BLaER1 treated with 17β-estradiol and CSF1 and Interleukin-3, amounts not matched to agents 10 nM and 100 nM (cell line): ENCODE data around the gene KCNQ1OT1.

ENCODE experiments used
- H3K27ac ChIP-seq, 11 experiments: shearing (Covaris generic); formaldehyde crosslinking; 2 replicates each; pipeline ENCODE4 v1.8.1; 2022
- H3K27me3 ChIP-seq, 11 experiments: shearing (Covaris generic); formaldehyde crosslinking; 2 replicates each; pipeline ENCODE4 v1.8.1; 2022
- H3K36me3 ChIP-seq, 11 experiments: shearing (Covaris generic); formaldehyde crosslinking; 2 replicates each; pipeline ENCODE4 v1.8.1; 2022
- H3K4me1 ChIP-seq, 10 experiments: shearing (Covaris generic); formaldehyde crosslinking; 2 replicates each; pipeline ENCODE4 v1.8.1; 2022
- H3K4me2 ChIP-seq, 11 experiments: shearing (Covaris generic); formaldehyde crosslinking; 2 replicates each; pipeline ENCODE4 v1.8.1; 2022
- H3K4me3 ChIP-seq, 10 experiments: shearing (Covaris generic); formaldehyde crosslinking; 2 replicates each; pipeline ENCODE4 v1.8.1; 2022
- H3K9ac ChIP-seq, 11 experiments: shearing (Covaris generic); formaldehyde crosslinking; 2 replicates each; pipeline ENCODE4 v1.8.1; 2022
- H3K9me3 ChIP-seq, 11 experiments: shearing (Covaris generic); formaldehyde crosslinking; replicated peaks in 1 of 11; 2 replicates each; pipeline ENCODE4 v1.8.1; 2022
- H4K20me1 ChIP-seq, 11 experiments: shearing (Covaris generic); formaldehyde crosslinking; 2 replicates each; pipeline ENCODE4 v1.8.1; 2022
- Cebpa-rat ChIP-seq, 11 experiments: shearing (Covaris generic); IDR thresholded peaks; 2 replicates each; pipeline ENCODE4 v1.8.1; 2022

Gene KCNQ1OT1

GRCh38 chr11:2717561-2718325, 17.9 kb upstream of the KCNQ1OT1 start:
- Histone ChIP-seq H3K4me3 (no peak overlapping the region), H3K36me3 (no peaks in the 10 kb centered on the region), H3K9ac (peak overlapping the region in 1 of 11 experiments; percentile 18; a peak in 1 of 22 replicates), H3K4me1 (peaks cover 0 to 67% (median 51%) of the 10 kb centered on the region in 10 experiments; a peak in 17 of 20 replicates), H3K27me3 (no peaks in the 10 kb centered on the region), H3K27ac (no peak overlapping the region), H4K20me1 (no peaks in the 10 kb centered on the region), H3K9me3 (no peaks in the 10 kb centered on the region), H3K4me2 (peak overlapping the region in 7 of 11 experiments; percentile 15 to 61 (median 37); a peak in 11 of 22 replicates)
- TF ChIP-seq Cebpa-rat (IDR thresholded peaks at IDR 0.05): no peak

GRCh38 chr11:2716376-2717095, 16.7 kb upstream of the KCNQ1OT1 start:
- H3K27ac ChIP-seq: no peak overlapping the region
- H4K20me1 ChIP-seq: no peaks in the 10 kb centered on the region
- H3K9ac ChIP-seq: no peak overlapping the region
- no peak overlapping the region for H3K4me3 ChIP-seq
- no peak for TF ChIP-seq Cebpa-rat (IDR thresholded peaks at IDR 0.05)
- no peaks in the 10 kb centered on the region for H3K27me3 ChIP-seq
- no peaks in the 10 kb centered on the region for H3K36me3 ChIP-seq
- H3K4me1 ChIP-seq: peaks cover 0 to 55% (median 39%) of the 10 kb centered on the region in 10 experiments; a peak in 14 of 20 replicates
- H3K9me3 ChIP-seq: peaks cover 0 to 5% (median 0%) of the 10 kb centered on the region in 11 experiments; a peak in 4 of 22 replicates
- H3K4me2 ChIP-seq: no peak overlapping the region

GRCh38 chr11:2715716-2716350, 16.0 kb upstream of the KCNQ1OT1 start:
- H3K4me3 ChIP-seq: no peak overlapping the region
- no peaks in the 10 kb centered on the region for H4K20me1 ChIP-seq
- no peak for TF ChIP-seq Cebpa-rat (IDR thresholded peaks at IDR 0.05)
- no peak overlapping the region for H3K27ac ChIP-seq
- H3K36me3 ChIP-seq: no peaks in the 10 kb centered on the region
- H3K9ac ChIP-seq: no peak overlapping the region
- H3K4me2 ChIP-seq: 0 out of 22 replicates have a peak overlapping the region, but pooled peaks of 1 of the 11 experiments have one; percentile 76
- no peaks in the 10 kb centered on the region for H3K27me3 ChIP-seq
- peaks cover 0 to 54% (median 38%) of the 10 kb centered on the region in 10 experiments; a peak in 14 of 20 replicates for H3K4me1 ChIP-seq
- H3K9me3 ChIP-seq: peaks cover 2 to 12% (median 6%) of the 10 kb centered on the region in 11 experiments; a peak in 16 of 22 replicates

- Histone ChIP-seq H3K4me3 (no peak overlapping the region), H3K27ac (no peak overlapping the region), H3K4me2 (peak overlapping the region in 8 of 11 experiments; percentile 38 to 76 (median 64); a peak in 13 of 22 replicates), H3K4me1 (peaks cover 0 to 54% (median 38%) of the 10 kb centered on the region in 10 experiments; a peak in 14 of 20 replicates), H4K20me1 (no peaks in the 10 kb centered on the region), H3K9me3 (peaks cover 9 to 18% (median 11%) of the 10 kb centered on the region in 11 experiments; a peak in 17 of 22 replicates), H3K27me3 (no peaks in the 10 kb centered on the region), H3K36me3 (no peaks in the 10 kb centered on the region), H3K9ac (no peak overlapping the region)
- no peak for TF ChIP-seq Cebpa-rat (IDR thresholded peaks at IDR 0.05)
Measured at GRCh38 chr11:2714871-2715270, 15.1 kb upstream of the KCNQ1OT1 start.

- Histone ChIP-seq H3K27ac (no peak overlapping the region), H3K4me3 (no peak overlapping the region), H3K4me2 (peak overlapping the region in 9 of 11 experiments; percentile 9 to 76 (median 62); a peak in 16 of 22 replicates), H3K27me3 (no peaks in the 10 kb centered on the region), H3K4me1 (peaks cover 0 to 50% (median 37%) of the 10 kb centered on the region in 10 experiments; a peak in 16 of 20 replicates), H3K9me3 (peaks cover 9 to 18% (median 11%) of the 10 kb centered on the region in 11 experiments; a peak in 18 of 22 replicates), H3K36me3 (no peaks in the 10 kb centered on the region), H4K20me1 (no peaks in the 10 kb centered on the region), H3K9ac (0 out of 22 replicates have a peak overlapping the region, but pooled peaks of 1 of the 11 experiments have one; percentile 13)
- no peak for TF ChIP-seq Cebpa-rat (IDR thresholded peaks at IDR 0.05)
Measured at GRCh38 chr11:2714463-2714800, 14.6 kb upstream of the KCNQ1OT1 start.

- H3K27me3 ChIP-seq: no peaks in the 10 kb centered on the region
- H3K36me3 ChIP-seq: no peaks in the 10 kb centered on the region
- no peak overlapping the region for H3K27ac ChIP-seq
- TF ChIP-seq Cebpa-rat (IDR thresholded peaks at IDR 0.05): no peak
- 0 out of 22 replicates have a peak overlapping the region, but pooled peaks of 1 of the 11 experiments have one; percentile 13 for H3K9ac ChIP-seq
- peak overlapping the region in 9 of 11 experiments; percentile 9 to 76 (median 62); a peak in 16 of 22 replicates for H3K4me2 ChIP-seq
- H3K9me3 ChIP-seq: peaks cover 9 to 19% (median 11%) of the 10 kb centered on the region in 11 experiments; a peak in 18 of 22 replicates
- no peaks in the 10 kb centered on the region for H4K20me1 ChIP-seq
- H3K4me1 ChIP-seq: peaks cover 0 to 44% (median 32%) of the 10 kb centered on the region in 10 experiments; a peak in 16 of 20 replicates
- H3K4me3 ChIP-seq: no peak overlapping the region
Measured at GRCh38 chr11:2713661-2714462, 14.1 kb upstream of the KCNQ1OT1 start.

DNA sequence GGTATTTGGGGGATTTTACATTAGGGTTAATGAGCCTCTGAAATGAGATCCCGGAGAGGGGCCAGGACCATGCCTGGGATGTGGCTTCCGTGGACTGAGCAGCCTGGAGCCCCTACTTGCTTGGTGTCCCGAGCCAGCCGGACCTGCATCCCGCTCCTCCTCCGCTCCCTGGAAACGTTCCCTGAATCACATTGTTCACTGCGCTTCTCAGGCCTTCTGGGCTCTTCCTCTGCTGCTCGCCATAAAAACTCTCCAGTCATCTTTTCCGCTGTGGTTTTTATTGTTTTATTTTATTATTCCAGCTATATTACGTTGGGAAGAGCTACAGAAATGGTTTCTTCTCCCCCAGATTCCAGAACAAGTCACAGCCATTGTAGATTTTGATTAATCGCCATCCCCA, 13.3 kb upstream of the KCNQ1OT1 start:
- Histone ChIP-seq H3K9ac (no peak overlapping the region), H3K4me3 (no peak overlapping the region), H3K36me3 (no peaks in the 10 kb centered on the region), H3K27me3 (no peaks in the 10 kb centered on the region), H3K27ac (no peak overlapping the region), H3K4me2 (no peak overlapping the region), H4K20me1 (no peaks in the 10 kb centered on the region), H3K4me1 (peaks cover 0 to 37% (median 29%) of the 10 kb centered on the region in 10 experiments; a peak in 16 of 20 replicates), H3K9me3 (peaks cover 9 to 19% (median 11%) of the 10 kb centered on the region in 11 experiments; a peak in 18 of 22 replicates)
- no peak for TF ChIP-seq Cebpa-rat (IDR thresholded peaks at IDR 0.05)

DNA sequence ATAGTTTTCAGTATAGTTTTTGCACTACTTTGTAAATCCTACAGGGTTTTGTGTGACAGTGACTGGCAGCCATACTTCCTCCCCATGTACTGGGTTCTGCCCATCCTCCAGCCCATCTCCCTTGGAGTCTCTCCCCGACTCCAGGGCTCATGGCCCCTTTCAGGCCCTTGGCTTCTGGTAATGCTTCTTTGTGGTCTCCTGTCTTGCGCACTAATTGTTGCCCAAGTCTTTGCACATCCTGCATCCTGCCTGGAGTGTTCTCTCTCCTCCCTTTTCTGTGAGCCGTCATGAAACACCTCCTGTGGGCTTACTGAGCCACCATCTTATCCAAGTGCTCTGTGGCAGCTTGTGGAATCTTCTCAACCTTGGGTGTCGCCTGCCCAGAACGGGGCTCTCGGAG, 11.4 kb upstream of the KCNQ1OT1 start:
- H4K20me1 ChIP-seq: no peaks in the 10 kb centered on the region
- H3K27me3 ChIP-seq: no peaks in the 10 kb centered on the region
- H3K36me3 ChIP-seq: no peaks in the 10 kb centered on the region
- peaks cover 10 to 23% (median 16%) of the 10 kb centered on the region in 11 experiments for H3K9me3 ChIP-seq
- H3K4me3 ChIP-seq: no peak overlapping the region
- H3K4me1 ChIP-seq: peaks cover 0 to 28% (median 20%) of the 10 kb centered on the region in 10 experiments; a peak in 16 of 20 replicates
- no peak overlapping the region for H3K4me2 ChIP-seq
- H3K9ac ChIP-seq: no peak overlapping the region
- TF ChIP-seq Cebpa-rat (IDR thresholded peaks at IDR 0.05): no peak
- H3K27ac ChIP-seq: no peak overlapping the region
